Kidney capillary endothelial cell (primary cell): ENCODE measurements around the gene LPGAT1.
A peak's percentile ranks its signal among the peaks of the same experiment; 100 is the strongest.
"Not testable (repeated sequence)": the region's sequence is repeated elsewhere in the genome, so short reads cannot be mapped to it uniquely, and the experiment has no call there.

Experiments
- DNase-seq: peaks from one replicate; pipeline ENCODE4 v3.0.0-alpha.2; 2018; ENCODE audit warnings: low spot score

Gene LPGAT1, protein sequence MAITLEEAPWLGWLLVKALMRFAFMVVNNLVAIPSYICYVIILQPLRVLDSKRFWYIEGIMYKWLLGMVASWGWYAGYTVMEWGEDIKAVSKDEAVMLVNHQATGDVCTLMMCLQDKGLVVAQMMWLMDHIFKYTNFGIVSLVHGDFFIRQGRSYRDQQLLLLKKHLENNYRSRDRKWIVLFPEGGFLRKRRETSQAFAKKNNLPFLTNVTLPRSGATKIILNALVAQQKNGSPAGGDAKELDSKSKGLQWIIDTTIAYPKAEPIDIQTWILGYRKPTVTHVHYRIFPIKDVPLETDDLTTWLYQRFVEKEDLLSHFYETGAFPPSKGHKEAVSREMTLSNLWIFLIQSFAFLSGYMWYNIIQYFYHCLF

DNA sequence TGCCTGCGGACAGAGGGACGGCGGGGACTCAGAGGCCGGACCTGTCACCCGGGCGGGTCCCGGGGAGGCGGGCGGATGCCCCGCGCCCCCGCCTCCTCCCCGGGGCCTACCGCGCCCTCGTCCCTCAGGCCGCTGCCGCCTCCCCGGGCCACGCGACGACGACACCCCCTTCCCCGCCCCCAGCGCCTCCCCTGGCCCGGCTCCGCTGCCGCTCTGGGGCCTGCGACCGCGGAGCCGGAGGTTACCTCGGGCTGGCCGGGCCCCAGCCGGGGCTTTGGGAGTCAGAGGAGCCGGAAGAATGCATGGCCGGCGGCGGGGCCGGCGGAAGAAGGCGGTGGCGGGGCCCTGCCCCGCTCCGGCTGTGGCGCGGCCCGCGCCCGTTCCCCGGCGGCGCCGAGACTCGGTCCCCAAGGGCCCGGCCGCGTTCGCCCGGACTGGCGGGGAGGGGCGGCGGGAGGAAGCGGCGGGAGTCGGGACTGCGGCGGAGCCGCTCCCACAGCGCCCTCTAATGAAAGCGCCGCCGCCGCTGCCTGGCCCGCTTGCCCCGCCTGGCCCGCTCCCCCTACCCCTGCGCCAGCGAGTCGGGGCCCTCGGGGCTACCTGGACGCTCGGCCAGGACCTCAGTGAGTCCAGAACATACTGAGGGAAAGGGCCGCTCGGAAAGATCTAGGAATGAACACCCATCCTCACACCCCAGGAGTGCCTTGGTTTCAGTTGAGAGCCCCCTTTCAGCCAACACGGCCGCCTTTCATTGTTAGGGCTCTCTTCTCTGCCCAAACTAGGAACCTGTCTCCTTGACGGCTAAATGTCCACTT is at the start of gene LPGAT1:
Gene LPGAT1 (minus strand): TSS at position 436 of the 815 bp plus-strand sequence. CDS start 1,467 bp downstream, outside the sequence.
- DNase-seq = peak; percentile 49

DNA sequence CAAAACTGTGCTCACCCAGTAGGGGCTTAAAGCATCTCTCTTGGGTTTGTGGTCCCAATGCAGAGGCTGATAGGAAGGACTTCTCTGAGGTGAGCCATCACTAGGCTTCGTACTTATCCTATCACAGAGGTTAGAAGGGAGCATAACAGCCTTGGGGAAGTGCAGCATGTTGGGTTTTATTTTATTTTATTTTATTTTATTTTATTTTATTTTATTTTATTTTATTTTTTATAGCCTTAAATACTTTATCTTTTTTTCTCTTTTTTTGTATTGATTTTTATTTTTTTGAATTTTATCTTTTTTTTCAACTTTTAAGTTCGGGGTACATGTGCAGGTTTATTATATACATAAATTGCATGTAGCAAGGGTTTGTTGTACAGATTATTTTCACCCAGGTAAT is 48.9 kb upstream of the LPGAT1 start:
- DNase-seq = no peak

DNA sequence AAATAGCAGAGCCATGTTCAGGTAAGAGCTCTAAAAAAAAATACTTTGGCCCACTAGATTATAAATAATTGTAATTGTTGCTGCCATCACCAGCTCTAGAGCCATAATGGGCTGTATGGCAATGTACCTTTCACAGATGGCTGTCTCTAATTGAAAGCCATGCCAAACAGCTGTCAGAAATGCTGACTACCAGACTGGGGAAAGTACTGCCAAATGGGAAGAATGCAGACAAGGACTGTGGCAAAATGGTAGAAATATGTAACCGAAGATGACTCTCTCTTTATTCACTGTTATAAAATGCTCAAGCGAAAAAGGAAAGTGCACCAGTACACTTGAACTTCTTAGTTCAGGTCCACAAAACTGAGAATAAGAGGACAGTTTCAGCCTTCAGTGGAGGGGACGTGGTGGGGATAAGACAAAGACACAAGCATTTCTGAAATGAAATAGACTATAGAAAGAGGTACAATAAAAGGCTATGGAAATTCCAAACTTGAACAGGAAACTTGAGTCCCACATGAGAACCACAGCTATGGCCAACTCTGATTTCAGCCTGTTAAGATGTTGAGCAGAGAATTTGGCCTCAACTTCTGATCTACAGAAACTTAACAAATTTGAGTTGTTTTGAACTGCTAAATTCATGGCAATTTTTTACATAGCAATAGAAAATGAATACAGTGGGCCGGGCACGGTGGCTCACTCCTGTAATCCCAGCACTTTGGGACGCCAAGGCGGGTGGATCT is 46.5 kb upstream of the LPGAT1 start:
- no peak for DNase-seq

DNA sequence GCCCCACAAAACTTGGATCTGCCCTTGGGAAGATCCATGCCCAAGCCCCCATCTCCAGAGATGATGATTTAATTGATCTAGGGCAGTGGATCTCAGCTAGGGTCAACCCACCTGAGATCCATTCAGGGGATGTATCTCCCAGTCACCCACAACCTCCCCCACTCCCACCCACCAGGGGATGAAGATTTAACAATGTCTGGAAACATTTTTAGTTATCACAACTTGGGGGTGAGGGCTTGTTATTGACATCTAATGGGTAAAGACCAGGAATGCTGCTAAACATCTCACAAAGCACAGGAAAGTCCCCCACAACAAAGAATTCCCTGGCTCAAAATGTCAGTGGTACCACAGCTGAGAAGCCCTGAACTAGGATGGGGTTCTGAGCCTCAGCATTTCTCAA is 45.0 kb upstream of the LPGAT1 start:
- no peak for DNase-seq

DNA sequence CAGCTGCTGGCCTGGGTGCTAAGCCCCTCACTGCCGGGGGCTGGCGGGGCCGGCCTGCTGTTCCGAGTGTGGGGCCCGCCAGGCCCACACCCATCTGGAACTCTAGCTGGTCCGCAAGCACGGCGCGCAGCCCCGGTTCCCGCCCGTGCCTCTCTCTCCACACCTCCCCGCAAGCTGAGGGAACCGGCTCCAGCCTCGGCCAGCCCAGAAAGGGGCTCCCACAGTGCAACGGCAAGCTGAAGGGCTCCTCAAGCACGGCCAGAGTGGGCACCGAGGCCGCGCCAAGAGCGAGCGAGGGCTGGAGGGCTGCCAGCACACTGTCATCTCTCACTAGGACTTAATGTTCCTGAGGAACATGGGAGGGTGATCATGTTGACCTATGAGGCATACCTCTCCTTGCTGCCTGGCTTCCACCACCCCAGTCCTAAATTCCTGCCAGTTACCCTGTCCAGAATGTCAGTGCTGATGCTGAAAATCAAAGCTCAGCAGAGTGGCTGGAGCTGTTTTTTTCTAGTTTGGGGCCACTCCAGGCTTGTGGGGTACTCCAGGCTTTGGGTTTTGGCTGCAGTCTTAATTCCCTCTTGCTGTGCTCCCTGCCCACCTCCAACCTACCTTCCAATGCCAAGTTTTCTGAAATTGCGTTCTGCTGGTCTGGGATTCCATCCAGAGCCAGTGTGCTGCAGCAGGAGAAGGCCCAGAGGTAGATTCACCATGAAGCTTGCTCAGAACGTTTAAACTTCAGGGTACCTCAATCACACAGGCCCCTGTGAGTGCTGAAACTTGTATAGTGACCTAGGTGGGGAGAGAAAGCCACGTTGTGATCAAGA is 44.2 kb upstream of the LPGAT1 start:
- DNase-seq = no peak

DNA sequence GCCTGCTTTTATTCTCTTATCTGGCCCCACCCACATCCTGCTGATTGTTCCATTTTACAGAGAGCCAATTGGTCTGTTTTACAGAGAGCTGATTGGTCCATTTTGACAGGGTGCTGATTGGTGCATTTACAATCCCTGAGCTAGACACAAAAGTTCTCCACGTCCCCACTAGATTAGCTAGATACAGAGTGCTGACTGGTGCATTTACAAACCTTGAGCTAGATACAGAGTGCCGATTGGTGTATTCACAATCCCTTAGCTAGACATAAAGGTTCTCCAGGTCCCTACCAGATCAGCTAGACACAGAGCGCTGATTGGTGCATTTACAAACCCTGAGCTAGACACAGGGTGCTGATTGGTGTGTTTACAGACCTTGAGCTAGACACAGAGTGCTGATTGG is 43.2 kb upstream of the LPGAT1 start:
- not testable (repeated sequence) for DNase-seq

DNA sequence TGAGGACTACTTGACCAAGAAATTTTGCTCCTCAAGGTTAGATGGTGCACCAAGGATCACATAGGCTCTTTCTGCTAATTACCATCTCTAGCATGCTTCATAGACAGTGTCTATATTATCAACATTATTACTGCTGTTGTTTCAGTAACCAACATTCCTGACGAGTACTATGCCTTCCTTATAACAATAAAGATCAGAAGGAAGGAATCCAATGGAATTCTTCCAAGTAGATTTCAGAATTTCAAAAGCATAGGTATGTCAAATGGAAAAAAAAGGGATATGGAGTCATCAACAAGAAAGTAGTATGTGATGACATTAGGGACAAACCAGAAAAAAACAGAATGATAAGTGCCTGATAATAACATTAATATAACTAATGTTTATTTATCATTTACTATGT is 39.6 kb upstream of the LPGAT1 start:
- no peak for DNase-seq

DNA sequence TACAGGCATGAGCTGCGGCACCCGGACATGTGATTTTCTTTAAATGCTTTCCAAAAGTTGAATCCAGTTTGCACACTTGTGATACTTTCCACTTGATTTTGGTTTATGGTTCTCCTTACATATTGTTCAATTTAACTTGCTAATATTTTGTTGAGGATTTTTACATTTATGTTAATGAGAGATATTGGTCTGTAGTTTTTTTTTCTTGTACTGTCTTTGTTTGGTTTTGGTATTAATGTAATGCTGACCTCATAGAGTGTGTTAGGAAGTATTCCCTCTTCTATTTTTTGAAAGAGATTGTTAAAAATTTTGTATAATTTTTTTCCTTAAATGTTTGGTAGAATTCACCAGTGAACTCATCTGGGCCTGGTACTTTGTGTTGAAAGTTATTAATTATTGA is 34.6 kb upstream of the LPGAT1 start:
- DNase-seq = no peak

DNA sequence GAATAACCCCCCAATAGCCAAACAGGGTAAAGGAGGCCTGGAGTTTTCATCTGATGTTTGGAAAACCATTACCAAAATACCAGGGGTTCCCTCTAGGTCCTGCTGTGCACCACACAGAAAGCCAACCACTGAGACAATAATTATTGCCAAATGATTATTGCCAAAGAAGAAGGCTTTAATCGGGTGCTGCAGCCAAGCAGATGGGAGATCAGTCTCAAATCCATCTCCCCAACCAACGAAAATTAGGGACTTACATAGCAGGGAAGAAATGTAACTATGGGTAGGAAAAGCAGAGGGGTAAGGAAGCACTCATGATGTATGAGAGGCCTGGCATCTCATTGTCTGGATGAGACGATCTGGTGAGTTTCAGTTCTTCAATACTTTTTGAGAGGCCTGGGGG is 28.8 kb upstream of the LPGAT1 start:
- DNase-seq = no peak

DNA sequence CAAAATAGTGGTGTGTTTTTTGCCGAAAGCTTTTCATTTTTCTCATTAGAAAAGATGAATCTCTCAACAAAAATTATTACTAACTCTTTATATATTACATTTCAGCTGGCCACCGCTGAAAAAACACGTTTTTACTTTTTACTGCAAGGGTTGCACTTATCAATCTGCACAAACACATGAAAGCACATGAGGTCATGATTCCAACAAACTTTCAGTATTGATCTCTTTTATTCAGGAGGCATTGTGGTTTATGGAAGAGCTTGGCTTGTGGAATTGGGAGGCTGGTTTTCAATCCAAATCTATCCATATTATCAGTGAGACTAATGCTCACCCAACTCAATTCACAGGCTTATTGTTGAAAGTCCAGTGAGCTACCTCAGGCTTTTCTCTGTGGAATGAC is 20.6 kb upstream of the LPGAT1 start:
- no peak for DNase-seq

DNA sequence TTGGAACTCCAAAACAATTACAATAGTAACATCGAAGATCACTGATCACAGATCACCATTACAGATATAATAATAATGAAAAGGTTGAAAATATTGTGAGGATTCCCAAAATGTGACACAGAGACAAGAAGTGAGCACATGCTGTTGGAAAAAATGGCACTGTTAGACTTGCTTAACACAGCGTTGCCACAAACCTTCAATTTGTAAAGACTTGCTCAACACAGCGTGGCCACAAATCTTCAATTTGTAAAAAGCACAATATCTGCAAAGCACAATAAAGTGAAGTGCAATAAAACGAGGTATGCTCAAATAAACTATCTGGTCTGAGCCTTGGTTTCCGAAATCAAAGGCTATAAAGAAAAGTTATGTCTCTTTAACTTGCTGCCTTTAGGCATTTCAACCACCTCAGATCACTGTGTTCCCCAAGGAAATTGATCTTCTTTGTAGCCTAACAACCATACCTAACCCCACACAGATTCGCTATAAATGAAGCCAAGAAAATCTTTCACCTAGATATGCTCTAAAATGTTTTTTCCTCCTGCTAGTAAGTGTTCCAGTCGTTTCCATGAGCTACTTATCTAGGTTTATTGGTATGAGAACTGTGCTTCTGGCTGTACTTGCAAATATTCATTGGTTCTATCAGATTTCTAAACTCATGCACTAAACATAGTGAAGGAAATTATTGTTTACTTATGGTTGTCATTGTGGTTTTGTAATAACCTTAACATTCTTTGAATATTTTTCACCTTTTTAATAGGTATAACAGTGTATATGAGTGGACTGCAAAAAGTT is 13.1 kb upstream of the LPGAT1 start:
- no peak for DNase-seq

DNA sequence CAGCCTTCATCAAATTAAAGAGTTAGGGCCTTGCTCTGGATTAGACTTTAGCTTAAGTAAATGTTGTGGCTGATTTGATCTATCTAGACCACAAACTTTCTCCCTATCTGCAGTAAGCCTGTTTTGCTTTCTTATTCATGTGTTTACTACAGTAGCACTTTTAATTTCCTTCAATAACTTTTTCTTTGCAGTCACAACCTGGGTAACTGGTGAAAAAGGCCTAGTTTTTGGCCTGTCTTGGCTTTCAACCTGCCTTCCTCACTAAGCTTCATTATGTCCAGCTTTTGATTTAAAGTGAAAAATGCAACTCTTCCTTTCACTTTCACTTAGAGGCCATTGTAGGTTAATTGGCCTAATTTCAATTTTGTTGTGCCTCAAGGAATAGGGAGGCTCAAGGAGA is 12.5 kb upstream of the LPGAT1 start:
- no peak for DNase-seq

DNA sequence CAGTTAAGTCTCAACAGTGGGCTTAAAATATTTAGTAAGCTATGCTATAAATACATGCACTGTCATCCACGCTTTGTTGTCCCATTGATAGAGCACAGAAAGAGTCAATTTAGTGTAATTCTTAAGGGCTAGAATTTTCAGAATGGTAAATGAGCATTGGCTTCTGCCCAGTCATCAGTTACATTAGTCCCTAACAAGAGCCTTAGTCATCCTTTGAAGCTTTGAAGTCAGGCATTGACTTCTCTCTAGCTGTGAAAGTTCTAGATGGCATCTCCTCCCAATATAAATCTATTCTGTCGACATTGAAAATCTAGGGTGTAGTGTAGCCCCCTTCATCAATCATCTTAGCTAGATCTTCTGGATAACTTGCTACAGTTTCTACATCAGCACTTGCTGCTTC is 12.0 kb upstream of the LPGAT1 start:
- no peak for DNase-seq

DNA sequence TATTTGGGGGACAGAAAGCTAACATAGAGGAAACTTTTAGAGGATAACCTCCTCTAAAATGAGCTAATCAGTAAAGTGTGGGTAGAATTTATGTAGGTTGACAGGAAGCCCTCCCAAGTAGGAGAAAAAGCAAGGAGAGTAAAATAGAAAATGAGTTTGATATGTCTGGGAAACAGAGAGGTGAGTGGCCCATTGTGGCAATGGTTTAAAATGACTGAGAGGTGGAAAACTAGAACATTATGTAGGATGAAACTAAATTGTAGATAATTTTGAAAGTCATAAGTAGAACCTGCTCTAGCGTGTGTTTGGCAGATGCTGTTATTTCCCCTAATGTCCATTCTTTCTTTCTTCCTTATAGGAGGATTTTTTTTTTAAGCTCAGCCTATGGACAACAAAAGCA is 8.5 kb upstream of the LPGAT1 start:
- no peak for DNase-seq

DNA sequence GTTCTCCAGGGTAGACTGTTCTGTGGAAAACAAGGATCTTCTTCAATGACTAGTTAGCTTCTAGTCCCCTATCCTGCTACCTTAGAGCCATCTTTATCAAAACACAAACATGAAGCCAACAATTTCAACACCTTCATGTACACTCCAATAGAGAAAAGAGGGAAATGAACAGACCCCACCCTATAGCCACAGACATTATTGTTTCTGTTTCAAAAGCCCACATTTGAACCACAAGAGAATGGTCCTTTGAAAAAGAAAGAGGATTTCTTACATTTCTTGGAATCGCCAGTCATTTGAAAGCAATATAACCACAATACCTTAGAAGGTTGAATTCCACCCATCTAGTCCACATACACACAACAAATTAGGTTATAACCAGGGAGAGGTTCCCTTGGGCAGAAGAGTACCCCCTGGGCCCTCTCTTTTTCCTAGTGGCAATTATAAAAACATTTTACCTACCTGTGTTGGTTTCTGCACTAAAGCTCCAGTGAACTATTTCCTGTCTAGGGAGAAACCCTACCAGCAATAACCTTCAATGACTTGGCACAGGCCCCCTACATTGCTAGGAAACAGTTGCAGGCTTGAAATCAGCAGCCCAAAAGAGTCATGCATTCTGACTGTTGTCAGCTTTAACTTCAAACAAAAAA is 2.7 kb upstream of the LPGAT1 start:
- no peak for DNase-seq

DNA sequence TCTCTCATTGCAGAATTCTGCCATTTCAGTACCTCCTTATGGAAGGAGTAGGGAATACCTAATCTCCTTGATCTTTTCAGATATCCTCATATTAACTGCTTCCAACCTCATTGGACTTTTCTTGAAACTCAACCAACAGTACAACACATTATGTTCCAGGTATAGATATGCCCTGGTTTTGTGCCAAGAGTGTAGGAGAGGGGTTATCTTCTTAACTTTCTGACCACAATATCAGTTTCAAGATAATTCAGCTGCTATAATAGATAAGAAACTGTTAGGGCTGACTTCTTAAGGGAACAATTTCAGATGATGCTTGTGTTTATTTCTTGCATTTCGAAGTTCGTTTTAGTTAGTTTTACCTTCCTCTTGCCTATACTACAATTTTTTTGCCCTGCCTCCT is 2.1 kb upstream of the LPGAT1 start:
- DNase-seq = no peak

DNA sequence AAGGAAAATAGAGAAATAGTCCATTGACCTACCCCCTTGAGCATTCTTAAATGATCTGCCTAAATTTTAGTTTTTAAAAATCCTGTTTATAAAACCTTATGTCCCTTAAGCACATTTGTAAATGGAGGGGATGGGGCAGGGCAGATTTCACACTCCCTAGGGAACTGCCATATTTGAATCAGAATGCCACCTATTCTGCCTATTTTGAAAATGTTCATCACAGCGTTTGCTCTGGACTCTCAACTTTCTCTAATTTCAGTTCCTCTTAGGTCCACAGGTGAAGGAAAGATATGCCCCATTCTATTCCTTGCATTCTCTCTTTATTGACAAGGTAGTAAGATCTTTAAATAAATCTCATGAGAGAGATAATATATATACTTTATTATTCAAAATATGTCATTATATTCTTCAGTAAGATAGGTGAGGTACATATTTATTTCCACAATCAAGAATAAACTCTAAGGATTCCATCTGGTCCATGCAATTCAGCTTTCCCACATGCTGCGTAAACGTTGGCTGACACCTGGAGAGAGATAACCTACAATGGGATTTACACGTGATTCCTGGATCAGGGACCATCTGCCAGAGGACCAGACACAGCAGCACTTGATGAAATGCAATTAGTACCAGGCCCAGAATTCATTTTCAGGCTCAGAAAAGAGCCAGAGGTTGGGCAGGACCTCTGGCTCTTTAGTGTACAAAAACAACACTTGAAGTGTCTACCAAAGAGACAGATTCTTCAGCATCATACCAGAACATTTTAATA is 1.2 kb upstream of the LPGAT1 start:
- DNase-seq = no peak

DNA sequence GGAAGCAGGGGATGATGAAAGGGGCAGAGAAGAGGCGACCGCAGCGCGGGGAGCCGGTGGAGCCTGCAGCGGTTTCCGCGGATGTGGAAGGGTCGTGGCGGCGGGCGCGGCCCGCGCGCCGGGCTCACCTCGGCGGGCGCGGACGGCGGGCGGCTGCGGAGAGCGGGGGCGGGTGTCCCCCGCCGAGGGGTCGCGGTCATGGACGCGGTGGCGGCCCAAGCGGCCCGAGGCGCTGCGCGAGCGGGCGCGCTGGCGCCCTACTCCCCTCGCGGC is 572 bp downstream of the LPGAT1 start:
- no peak for DNase-seq

DNA sequence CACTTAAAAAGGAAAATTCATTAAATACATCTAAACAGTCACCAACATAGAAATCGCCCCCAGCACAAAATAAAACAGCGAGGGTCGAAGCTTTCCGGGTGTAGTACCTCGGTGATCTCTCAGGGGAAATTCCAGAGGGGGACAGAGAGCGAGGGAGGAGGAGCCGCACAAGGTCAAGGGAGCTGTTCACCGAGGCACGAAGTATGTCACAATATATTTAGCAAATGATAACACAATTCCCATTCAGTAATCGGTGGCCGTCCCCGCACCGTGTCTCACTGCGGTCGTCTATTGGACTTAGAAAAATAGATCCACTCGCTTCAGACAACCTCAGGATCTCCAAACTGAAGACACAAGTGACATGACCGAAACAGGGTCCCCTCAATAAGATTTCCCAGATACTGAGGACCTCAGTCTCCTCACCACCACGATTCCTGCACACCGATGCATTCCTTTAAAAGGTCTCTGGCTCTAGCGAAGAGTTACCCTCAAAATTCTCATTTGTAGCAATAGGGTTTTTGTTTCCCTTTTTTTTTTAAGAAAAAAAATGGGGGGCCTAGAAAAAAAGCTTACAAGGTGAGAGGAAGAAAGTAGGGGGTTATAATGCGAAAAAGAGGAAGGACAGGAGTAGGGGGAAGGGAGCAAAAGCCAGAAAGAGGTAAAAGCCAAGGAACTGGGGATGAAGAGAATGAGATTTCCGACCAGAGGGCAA is 1.1 kb downstream of the LPGAT1 start:
- peak; percentile 20 for DNase-seq
